GM21619 (cell line): ENCODE results near the gene ZNF557.
"Not testable (repeated sequence)": the region's sequence is repeated elsewhere in the genome, so short reads cannot be mapped to it uniquely, and the experiment has no call there.

Experiments used
- ATAC-seq: cut with Tn5 transposase; IDR thresholded peaks from one replicate; pipeline ENCODE4 v1.9.1; 2021; ENCODE audit not compliant: unreplicated experiment

The ZNF557 gene

DNA sequence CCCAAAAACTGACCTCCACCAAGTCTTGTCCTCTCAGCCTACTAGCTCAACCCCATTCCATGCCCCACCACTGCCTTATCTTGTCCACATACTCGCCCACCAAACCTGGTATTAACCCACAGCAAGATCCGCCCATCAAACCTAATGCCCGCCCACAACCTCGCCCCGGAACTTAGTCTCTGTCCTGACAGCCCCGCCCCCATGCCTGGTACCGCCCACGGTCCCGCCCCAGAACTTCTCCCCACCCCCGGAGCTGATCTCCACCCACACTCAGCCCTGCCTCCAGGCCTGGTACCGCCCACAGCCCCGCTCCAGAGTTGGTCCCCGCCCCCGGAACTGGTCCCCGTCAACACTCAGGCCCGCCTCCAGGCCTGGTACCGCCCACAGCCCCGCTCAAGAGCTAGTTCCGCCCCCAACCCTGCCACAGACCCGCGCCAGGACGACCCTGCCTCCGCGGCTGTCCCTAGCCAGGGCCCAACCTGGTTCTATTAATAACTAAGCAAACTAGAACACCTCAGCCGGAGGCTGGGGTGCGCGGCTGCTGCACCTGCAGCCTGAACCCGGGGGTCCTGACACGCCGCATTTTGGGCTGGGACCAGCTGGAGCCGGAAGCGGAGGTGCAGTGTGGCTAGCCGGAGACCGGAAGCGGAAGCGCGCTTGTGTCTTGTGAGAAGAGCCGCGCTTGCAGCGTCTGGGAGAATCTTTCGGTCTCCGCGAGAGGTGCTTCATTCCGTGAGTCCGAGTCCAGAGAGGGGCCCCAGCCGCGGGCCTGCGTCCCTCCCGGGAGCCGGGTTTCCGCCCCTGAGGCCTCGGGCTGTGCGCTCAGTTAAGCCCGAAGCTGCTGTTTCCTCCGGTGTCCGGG, at the start of gene ZNF557:
Gene ZNF557 (plus strand): TSS at position 662 of the 862 bp plus-strand sequence. CDS start 5,372 bp downstream, outside the sequence.
- ATAC-seq, result peak; percentile 85

DNA sequence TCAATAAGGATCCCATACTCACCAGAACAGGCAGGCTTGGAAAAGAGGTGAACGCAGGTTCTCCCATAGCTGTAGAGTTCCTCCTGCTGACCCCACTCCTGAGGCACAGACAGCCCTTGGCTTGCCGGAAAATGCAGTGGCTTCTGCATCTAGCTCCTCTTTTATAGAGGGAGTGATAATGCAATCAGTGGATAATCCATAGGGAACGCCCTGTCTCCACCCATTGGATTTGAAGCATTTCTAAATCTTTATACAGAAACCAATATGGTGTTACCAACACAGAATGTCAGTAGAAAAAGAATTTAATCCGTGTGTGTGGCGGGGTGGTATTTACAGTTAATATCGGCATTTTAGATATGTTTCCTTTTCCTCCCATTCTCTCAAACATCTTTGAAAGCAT, 48.2 kb upstream of the ZNF557 start, which contains the start of gene MBD3L2B:
Gene MBD3L2B (minus strand): TSS at position 101 of the 400 bp plus-strand sequence. CDS start 34 bp downstream, at position 67.
- ATAC-seq, result not testable (repeated sequence)

DNA sequence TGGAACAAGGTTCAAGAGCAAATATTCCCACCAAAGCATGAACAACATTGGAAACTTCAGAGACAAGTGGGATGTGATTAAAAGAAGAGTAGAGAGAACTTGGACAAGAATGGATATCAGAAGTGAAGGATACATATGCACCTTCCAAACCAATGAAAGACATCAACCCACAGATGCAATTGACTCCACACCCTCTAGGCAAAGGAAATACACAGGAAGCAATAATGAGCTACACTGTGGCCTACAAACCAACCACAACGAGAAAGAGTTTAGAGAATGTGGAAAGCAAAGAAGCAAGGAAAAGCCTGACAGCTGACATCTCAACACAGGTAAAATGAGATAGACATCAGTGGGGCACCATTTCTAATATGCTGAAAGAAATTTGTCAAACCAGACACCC, 40.7 kb upstream of the ZNF557 start:
- not testable (repeated sequence) for ATAC-seq

DNA sequence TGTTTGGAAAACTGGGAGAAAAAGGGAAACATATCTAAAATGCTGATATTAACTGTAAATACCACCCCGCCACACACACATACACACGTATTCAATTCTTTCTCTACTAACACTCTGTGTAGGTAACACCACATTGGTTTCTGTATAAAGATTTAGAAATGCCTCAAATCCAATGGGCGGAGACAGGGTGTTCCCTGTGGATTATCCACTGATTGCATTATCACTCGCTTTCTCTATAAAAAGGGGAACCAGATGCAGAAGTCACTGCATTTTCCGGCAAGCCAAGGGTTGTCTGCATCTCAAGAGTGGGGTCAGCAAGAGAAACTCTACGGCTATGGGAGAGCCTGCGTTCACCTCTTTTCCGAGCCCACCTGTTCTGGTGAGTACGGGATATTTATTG, 39.2 kb upstream of the ZNF557 start, which contains the start of gene MBD3L5:
Gene MBD3L5 (plus strand): TSS at position 301 of the 400 bp plus-strand sequence. CDS start 34 bp downstream, at position 335.
- ATAC-seq, result not testable (repeated sequence)

DNA sequence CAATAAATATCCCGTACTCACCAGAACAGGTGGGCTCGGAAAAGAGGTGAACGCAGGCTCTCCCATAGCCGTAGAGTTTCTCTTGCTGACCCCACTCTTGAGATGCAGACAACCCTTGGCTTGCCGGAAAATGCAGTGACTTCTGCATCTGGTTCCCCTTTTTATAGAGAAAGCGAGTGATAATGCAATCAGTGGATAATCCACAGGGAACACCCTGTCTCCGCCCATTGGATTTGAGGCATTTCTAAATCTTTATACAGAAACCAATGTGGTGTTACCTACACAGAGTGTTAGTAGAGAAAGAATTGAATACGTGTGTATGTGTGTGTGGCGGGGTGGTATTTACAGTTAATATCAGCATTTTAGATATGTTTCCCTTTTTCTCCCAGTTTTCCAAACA, 29.4 kb upstream of the ZNF557 start, which contains the start of gene MBD3L4:
Gene MBD3L4 (minus strand): TSS at position 101 of the 400 bp plus-strand sequence. CDS start 35 bp downstream, at position 66.
- not testable (repeated sequence) for ATAC-seq

- ATAC-seq, result not testable (repeated sequence)
Measured at GRCh38 chr19:7041563-7041962, 27.9 kb upstream of the ZNF557 start.

GRCh38 chr19:7049021-7049420, 20.5 kb upstream of the ZNF557 start, which contains the start of gene MBD3L2:
MBD3L2 (plus strand) TSS chr19:7049321; CDS start chr19:7049374, 53 bp downstream.
- not testable (repeated sequence) for ATAC-seq

DNA sequence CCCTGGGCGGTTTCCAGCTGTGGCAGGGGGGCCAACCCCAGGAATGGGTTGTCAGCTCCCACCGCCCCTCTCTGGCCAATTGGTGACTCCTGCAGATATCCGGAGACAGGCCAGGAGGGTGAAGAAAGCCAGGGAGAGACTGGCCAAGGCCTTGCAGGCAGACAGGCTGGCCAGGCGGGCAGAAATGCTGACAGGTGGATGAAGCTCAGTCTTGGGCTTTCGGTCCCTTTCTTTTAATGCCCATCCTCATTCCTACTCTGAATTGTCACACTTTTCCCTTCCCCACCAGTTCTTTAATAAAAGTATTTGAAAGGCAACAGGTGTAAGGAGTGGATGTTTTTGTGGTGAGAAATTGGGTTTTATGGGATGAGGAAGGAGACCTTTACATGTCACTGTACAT, 18.1 kb upstream of the ZNF557 start:
- ATAC-seq, result not testable (repeated sequence)

GRCh38 chr19:7052896-7053295, 16.6 kb upstream of the ZNF557 start:
- ATAC-seq, result not testable (repeated sequence)

DNA sequence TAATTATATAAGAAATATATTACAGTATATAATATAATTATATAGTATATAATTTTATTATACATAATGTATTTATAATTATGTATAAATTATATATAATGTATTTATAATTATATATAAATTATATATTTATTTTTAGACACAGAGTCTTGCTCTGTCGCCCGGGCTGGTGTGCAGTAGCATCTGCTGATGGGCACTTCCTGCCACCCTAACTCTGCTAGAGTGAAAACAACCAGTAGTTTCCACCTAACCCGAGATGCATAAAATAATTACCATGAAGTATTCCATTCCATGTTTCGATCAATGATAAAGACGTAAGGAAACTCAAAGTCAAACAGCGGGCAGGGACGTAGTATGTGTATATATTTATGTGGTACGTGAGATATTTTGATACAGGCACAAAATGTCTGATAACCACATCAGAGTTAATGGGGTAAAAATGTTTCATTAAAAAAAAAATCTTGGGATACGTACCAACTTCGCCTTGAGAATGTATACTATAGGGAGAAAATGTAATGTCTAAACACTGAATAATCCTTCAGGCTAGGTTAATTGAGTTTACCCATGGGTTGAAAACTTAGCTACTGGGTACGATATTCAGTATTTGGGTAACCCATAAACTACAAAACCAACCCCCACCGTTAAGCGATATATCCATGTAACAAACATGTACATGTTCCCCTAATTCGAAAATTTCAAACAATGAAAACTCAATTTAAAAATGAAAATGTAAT, 14.7 kb upstream of the ZNF557 start:
- ATAC-seq, result not testable (repeated sequence)

DNA sequence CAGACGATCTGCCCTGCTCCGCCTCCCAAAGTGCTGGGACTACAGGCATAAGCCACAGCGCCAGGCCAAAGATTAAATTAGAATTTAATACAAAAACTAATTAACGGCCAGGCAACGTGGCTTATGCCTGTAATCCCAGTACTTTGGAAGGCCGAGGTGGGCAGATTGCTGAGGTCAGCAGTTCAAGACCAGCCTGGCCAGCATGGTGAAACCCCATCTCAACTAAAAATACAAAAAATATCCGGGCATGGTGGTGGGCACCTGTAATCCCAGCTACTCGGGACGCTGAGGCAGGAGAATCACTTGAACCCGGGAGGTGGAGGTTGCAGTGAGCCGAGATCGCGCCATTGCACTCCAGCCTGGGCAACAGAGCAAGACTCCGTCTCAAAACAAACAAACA, 13.8 kb upstream of the ZNF557 start:
- not testable (repeated sequence) for ATAC-seq

- ATAC-seq, result not testable (repeated sequence)
Measured at GRCh38 chr19:7056371-7056770, 13.1 kb upstream of the ZNF557 start.

GRCh38 chr19:7058576-7058975, 10.9 kb upstream of the ZNF557 start, which contains the start of gene MBD3L3:
MBD3L3 (minus strand) TSS chr19:7058676; CDS start chr19:7058605, 71 bp downstream.
- ATAC-seq, result not testable (repeated sequence)

DNA sequence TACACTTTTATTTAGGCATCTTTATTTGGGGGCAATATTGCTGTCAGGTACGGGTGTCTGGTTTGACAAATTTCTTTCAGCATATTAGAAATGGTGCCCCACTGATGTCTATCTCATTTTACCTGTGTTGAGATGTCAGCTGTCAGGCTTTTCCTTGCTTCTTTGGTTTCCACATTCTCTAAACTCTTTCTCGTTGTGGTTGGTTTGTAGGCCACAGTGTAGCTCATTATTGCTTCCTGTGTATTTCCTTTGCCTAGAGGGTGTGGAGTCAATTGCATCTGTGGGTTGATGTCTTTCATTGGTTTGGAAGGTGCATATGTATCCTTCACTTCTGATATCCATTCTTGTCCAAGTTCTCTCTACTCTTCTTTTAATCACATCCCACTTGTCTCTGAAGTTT, 9.5 kb upstream of the ZNF557 start:
- ATAC-seq, result not testable (repeated sequence)

GRCh38 chr19:7063339-7063738, 6.2 kb upstream of the ZNF557 start:
- ATAC-seq, result no peak

GRCh38 chr19:7063764-7064418, 5.6 kb upstream of the ZNF557 start:
- no peak for ATAC-seq

DNA sequence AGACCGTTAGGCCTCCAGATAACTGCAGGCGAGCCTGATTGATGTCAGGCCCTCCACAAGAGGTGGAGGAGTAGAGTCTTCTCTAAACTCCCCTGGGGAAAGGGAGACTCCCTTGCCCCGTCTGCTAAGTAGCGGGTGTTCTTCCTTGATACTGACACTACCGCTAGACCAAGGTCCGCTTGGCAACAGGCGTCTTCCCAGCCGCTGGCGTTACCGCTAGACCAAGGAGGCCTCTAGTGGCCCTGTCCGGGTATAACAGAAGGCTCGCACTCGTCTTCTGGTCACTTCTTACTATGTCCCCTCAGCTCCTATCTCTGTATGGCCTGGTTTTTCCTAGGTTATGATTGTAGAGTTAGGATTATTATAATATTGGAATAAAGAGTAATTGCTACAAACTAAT, 2.4 kb upstream of the ZNF557 start:
- ATAC-seq, result not testable (repeated sequence)

DNA sequence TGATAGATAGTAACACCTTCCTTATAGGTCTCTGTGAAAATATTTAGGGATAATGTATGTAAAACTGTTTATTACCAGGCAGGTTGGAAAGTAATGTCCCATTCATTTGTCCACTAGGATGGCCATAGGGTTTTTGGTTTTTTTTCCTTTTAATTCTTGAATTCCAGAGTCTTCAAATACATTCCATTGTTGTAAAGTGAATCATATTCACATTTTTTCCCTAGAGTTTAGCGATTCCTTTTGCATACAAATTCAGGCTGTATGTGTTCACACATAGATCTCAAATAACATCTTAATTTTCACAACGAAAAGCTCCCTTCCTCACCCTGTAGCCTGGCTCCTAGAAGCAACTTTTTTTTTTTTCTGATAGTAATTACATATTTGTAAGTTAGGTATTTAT, 1.8 kb upstream of the ZNF557 start:
- no peak for ATAC-seq

DNA sequence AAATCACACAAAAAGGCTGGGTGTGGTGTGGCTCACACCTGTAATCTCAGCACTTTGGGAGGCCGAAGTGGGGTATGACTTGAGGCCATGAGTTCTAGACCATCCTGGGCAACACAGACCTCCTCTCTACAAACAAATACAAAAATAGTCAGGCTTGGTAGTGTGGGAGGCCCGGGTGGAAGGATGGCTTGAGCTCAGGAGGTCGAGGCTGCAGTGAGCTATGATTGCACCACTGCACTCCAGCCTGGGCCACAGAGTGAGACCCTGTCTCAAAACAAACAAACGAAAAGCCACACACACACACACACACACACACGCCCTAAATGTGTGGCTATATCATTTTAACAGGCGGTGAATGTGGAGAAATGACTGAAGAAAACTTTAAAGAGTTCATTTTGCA, 904 bp upstream of the ZNF557 start:
- ATAC-seq, result no peak

DNA sequence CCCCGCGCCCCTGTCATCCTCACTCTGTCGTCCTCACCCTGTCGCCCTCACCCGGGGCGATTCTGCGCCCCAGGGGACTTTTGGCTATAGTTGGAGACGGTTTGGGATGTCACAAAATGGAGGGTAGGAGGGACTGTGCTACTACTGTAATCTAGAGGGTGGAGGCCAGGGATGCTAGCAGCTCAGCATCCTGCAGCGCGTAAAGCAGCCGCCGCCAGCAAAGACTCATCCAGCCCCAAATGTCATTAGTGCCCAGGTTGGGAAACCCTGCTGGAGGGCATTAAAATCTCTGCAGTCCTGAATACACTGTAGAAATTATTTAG, 362 bp downstream of the ZNF557 start:
- no peak for ATAC-seq

GRCh38 chr19:7072541-7072940, 3.0 kb downstream of the ZNF557 start:
- ATAC-seq, result no peak
